GM12892 (cell line): ENCODE data around the gene POLL.
"Not testable (repeated sequence)": the region's sequence is repeated elsewhere in the genome, so short reads cannot be mapped to it uniquely, and the experiment has no call there.

Experiments
- POLR2A ChIP-seq: IDR thresholded peaks from 2 replicates; pipeline ENCODE4 v1.6.1; 2011; ENCODE audit warnings: low read depth, low read length, control low read depth
- POLR2AphosphoS5 ChIP-seq: IDR thresholded peaks from 2 replicates; pipeline ENCODE4 v1.6.1; 2011; ENCODE audit warnings: low read depth, low read length, control low read depth
- TAF1 ChIP-seq: IDR thresholded peaks from 2 replicates; pipeline ENCODE4 v1.6.1; 2011; ENCODE audit warnings: low read depth, mild to moderate bottlenecking, control low read depth, low read length, borderline replicate concordance

DNA sequence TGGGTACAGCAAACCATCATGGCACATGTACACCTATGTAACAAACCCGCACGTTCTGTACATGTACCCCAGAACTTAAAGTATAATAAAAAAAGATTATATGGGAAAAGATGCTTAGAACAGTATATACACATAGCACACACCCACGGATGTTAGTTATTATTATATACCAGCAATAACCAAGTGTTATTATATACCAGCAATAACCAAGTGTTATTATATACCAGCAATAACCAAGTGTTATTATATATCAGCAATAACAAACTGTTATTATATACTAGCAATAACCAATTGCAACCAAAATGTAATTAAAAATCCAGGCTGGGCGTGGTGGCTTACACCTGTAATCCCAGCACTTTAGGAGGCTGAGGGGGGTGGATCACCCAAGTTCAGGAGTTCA lies 45.5 kb upstream of the POLL start:
- TF ChIP-seq POLR2AphosphoS5, POLR2A, TAF1: not testable (repeated sequence)
